Measurements from ENCODE around the gene LIN37. TPM values are rescaled to one million over a fixed set of nuclear protein-coding genes. Genes with fewer than 3 reads are reported as not detected.

The LIN37 gene
- total and polyA plus RNA-seq, 9 of the 15 experiments (the other 6 are each of a cell fraction or from before 2014, with no cell fraction given), result 1.2 to 12.5 (median 8.6) TPM

DNA sequence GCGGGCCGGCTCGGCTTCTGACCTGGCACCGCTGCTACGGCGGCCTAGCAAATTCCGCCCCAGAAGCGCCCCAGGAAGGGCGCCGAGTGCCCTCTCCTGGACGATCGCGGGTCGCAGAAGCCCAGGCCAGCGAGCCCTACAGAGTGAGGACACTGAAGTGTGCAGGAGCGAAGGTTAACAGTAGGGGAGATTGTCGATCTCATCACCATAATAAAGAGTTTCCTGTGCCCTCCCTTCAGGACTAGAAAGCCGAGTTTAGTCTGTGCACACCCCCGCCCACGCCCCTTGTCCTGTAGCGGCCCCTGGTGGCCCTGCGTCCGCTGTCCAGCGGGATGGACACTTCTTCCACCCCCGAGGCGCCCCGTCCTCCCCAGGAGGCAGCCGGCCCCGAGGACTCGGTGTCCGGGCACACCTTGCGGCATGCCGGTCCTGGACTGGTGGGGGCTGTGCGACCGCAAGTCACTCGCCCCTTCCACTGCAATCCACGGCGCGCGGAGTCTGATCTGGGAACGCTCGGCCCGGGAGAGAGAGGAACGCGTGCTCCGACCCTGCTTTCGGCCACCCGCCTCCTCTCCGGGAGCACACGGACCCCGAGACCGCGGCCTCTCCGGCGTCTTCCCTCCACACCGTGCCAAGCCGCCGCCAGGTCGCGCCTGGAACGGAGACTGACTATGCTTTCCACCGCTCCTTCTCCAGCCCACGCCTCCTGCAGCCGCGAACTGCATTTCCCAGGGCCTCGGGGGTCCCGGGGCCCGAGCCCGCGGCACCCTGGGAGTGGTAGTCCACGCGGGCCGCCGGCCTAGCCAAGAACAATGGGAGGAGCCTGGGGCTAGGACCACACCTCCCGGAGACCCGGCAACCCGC, 31.3 kb upstream of the LIN37 start (continued):
- TF ChIP-seq, protein P1, sequence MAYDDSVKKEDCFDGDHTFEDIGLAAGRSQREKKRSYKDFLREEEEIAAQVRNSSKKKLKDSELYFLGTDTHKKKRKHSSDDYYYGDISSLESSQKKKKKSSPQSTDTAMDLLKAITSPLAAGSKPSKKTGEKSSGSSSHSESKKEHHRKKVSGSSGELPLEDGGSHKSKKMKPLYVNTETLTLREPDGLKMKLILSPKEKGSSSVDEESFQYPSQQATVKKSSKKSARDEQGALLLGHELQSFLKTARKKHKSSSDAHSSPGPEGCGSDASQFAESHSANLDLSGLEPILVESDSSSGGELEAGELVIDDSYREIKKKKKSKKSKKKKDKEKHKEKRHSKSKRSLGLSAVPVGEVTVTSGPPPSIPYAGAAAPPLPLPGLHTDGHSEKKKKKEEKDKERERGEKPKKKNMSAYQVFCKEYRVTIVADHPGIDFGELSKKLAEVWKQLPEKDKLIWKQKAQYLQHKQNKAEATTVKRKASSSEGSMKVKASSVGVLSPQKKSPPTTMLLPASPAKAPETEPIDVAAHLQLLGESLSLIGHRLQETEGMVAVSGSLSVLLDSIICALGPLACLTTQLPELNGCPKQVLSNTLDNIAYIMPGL (CRISPR knock-in tag; IDR thresholded peaks at IDR 0.05), result no peak; the same call in 1 of the 2 replicates
- TF ChIP-seq ARHGAP35 (IDR thresholded peaks at IDR 0.05; ENCODE audit: partially characterized antibody) (no peak), MTA3 (IDR thresholded peaks at IDR 0.05; ENCODE audit: borderline replicate concordance) (peak; percentile 63; the same call in 1 of the 2 replicates), NFRKB (IDR thresholded peaks at IDR 0.05; ENCODE audit: low read depth) (no peak), CREM (IDR thresholded peaks at IDR 0.05; ENCODE audit: low read depth) (peak; percentile 70; the same call in 1 of the 2 replicates), CXXC5 (CRISPR knock-in tag; IDR thresholded peaks at IDR 0.05) (0 out of 2 replicates have a peak, but pooled peaks have one; percentile 72), TRIM28 (IDR thresholded peaks at IDR 0.05) (no peak), DMBX1 (CRISPR knock-in tag; IDR thresholded peaks at IDR 0.05; ENCODE audit: borderline replicate concordance) (peak; percentile 51; the same call in 1 of the 2 replicates), MEIS2 (IDR thresholded peaks at IDR 0.05; ENCODE audit: partially characterized antibody) (no peak), NCOA4 (IDR thresholded peaks at IDR 0.05; ENCODE audit: partially characterized antibody) (no peak), CCNT2 (IDR thresholded peaks at IDR 0.05; ENCODE audit: borderline replicate concordance, extremely low read depth, insufficient read length, low read depth, low read length) (no peak), SMAD3 (CRISPR knock-in tag; conservative IDR thresholded peaks at IDR 0.05) (peak; percentile 34; the same call in 1 of the 2 replicates), FOXJ2 (tag; IDR thresholded peaks at IDR 0.05) (peak; percentile 77), CSDE1 (IDR thresholded peaks at IDR 0.05) (no peak), SRSF3 (IDR thresholded peaks at IDR 0.05; ENCODE audit: insufficient read depth, low read length) (no peak), SNRNP70 (optimal IDR thresholded peaks at IDR 0.05; ENCODE audit: low read depth, low read length) (no peak), YY1 (IDR thresholded peaks at IDR 0.05; ENCODE audit: borderline replicate concordance in 1 of 3, control insufficient read depth in 1 of 3, extremely low read depth in 1 of 3, insufficient read depth in 3 of 3, insufficient read length in 1 of 3, insufficient replicate concordance in 2 of 3, low read depth in 1 of 3, low read length in 2 of 3) (peak in 2 of 3 experiments; percentile 59 to 63), KDM2B (CRISPR knock-in tag; IDR thresholded peaks at IDR 0.05) (0 out of 2 replicates have a peak, but pooled peaks have one; percentile 25), DNMT1 (IDR thresholded peaks at IDR 0.05) (no peak), NUFIP1 (IDR thresholded peaks at IDR 0.05; ENCODE audit: partially characterized antibody) (no peak), ADNP (tag; IDR thresholded peaks at IDR 0.05) (no peak), ZFP36 (IDR thresholded peaks at IDR 0.05; ENCODE audit: low read depth, low read length, partially characterized antibody) (no peak)
- TF ChIP-seq, protein P2, sequence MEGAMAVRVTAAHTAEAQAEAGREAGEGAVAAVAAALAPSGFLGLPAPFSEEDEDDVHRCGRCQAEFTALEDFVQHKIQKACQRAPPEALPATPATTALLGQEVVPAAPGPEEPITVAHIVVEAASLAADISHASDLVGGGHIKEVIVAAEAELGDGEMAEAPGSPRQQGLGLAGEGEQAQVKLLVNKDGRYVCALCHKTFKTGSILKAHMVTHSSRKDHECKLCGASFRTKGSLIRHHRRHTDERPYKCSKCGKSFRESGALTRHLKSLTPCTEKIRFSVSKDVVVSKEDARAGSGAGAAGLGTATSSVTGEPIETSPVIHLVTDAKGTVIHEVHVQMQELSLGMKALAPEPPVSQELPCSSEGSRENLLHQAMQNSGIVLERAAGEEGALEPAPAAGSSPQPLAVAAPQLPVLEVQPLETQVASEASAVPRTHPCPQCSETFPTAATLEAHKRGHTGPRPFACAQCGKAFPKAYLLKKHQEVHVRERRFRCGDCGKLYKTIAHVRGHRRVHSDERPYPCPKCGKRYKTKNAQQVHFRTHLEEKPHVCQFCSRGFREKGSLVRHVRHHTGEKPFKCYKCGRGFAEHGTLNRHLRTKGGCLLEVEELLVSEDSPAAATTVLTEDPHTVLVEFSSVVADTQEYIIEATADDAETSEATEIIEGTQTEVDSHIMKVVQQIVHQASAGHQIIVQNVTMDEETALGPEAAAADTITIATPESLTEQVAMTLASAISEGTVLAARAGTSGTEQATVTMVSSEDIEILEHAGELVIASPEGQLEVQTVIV (CRISPR knock-in tag; IDR thresholded peaks at IDR 0.05; ENCODE audit: borderline replicate concordance), result no peak

Measured in K562 (cell line).